IMR-90 (cell line): Measurements from ENCODE around the gene ADPRM. TPM values are rescaled to one million over a fixed set of nuclear protein-coding genes. Genes with fewer than 3 reads are reported as not detected.

Experiments
- ATAC-seq: fragments of 200-7000 bp; cut with Tn5 transposase; 2 replicates; pipeline ENCODE4 v1.9.1; 2020; ENCODE audit warnings: low read depth, mild to moderate bottlenecking, moderate library complexity
- BruUV-seq: library from RNA; stranded (reverse); fragments of 400-500 nt; replicated peaks from 2 replicates; lab custom pipeline; 2021; lab: Mats Ljungman, UMichigan
- CTCF ChIA-PET: fragments of 300-600 bp; formaldehyde crosslinking; extraction: SDS; loops from one replicate; lab custom pipeline; 2021; ENCODE audit warnings: antibody characterized with exemption; lab: Yijun Ruan, JAX
- POLR2A ChIA-PET: fragments of 300-600 bp; sonication (Branson Sonifier 250); formaldehyde crosslinking; loops from one replicate; lab custom pipeline; 2022; ENCODE audit warnings: antibody characterized with exemption; ENCODE audit not compliant: unreplicated experiment; lab: Charles Lee
- DNase-seq: peaks from one replicate; pipeline ENCODE4 v3.0.0; 2013
- H2AFZ ChIP-seq: replicated peaks from 2 replicates; pipeline ENCODE3; 2013; ENCODE audit warnings: low read length, mild to moderate bottlenecking; ENCODE audit not compliant: poor library complexity
- H2AK5ac ChIP-seq: 2 replicates; pipeline ENCODE4 v1.6.1; 2013; ENCODE audit warnings: low read depth, low read length, inconsistent platforms
- H2AK9ac ChIP-seq: replicated peaks from 2 replicates; pipeline ENCODE3; 2013; ENCODE audit warnings: mild to moderate bottlenecking, low read depth, low read length, moderate library complexity; ENCODE audit not compliant: poor library complexity
- H2BK120ac ChIP-seq: 2 replicates; pipeline ENCODE4 v1.6.1; 2013; ENCODE audit warnings: low read depth, low read length, inconsistent platforms
- H2BK15ac ChIP-seq: 3 replicates; pipeline ENCODE4 v1.6.1; 2013; ENCODE audit warnings: low read depth, low read length, inconsistent platforms
- H2BK20ac ChIP-seq: 2 replicates; pipeline ENCODE4 v1.6.1; 2013; ENCODE audit warnings: low read depth, mild to moderate bottlenecking, inconsistent platforms, low read length, moderate library complexity
- H2BK5ac ChIP-seq: 2 replicates; pipeline ENCODE4 v1.6.1; 2013; ENCODE audit warnings: mild to moderate bottlenecking, low read depth, low read length, inconsistent platforms; ENCODE audit not compliant: poor library complexity, severe bottlenecking
- H3K14ac ChIP-seq: replicated peaks from 2 replicates; pipeline ENCODE4 v1.6.1; 2013; ENCODE audit warnings: low read depth, low read length, inconsistent platforms
- H3K18ac ChIP-seq: 2 replicates; pipeline ENCODE4 v1.6.1; 2013; ENCODE audit warnings: low read depth, low read length, control low read depth
- H3K23ac ChIP-seq: 2 replicates; pipeline ENCODE4 v1.6.1; 2013; ENCODE audit warnings: low read depth, low read length, inconsistent platforms
- H3K27ac ChIP-seq: 2 replicates; pipeline ENCODE4 v1.5.1; 2013; ENCODE audit warnings: mild to moderate bottlenecking, control low read depth, low read length; ENCODE audit not compliant: insufficient read depth
- H3K27me3 ChIP-seq: 2 replicates; pipeline ENCODE4 v1.6.1; 2013; ENCODE audit warnings: low read length; ENCODE audit not compliant: control insufficient read depth, insufficient read depth
- H3K36me3 ChIP-seq: 2 replicates; pipeline ENCODE4 v1.6.1; 2013; ENCODE audit warnings: low read length, mixed read lengths; ENCODE audit not compliant: control insufficient read depth, insufficient read depth
- H3K4ac ChIP-seq: 2 replicates; pipeline ENCODE4 v1.6.1; 2013; ENCODE audit warnings: low read depth, low read length, inconsistent platforms
- H3K4me1 ChIP-seq: 2 replicates; pipeline ENCODE4 v1.6.1; 2013; ENCODE audit warnings: low read length, mixed read lengths; ENCODE audit not compliant: control insufficient read depth, insufficient read depth
- H3K4me2 ChIP-seq: 2 replicates; pipeline ENCODE4 v1.6.1; 2013; ENCODE audit warnings: low read depth, mild to moderate bottlenecking, control low read depth, low read length, moderate library complexity
- H3K4me3 ChIP-seq: 2 replicates; pipeline ENCODE4 v1.5.1; 2013; ENCODE audit warnings: low read depth, mild to moderate bottlenecking, control low read depth, low read length, moderate library complexity; ENCODE audit not compliant: insufficient read depth
- H3K56ac ChIP-seq: 2 replicates; pipeline ENCODE4 v1.6.1; 2013; ENCODE audit warnings: low read length, inconsistent platforms; ENCODE audit not compliant: insufficient read depth; ENCODE audit errors: extremely low read depth
- H3K79me1 ChIP-seq, 2 experiments: 2 replicates each; pipeline ENCODE4 v1.6.1; 2013; ENCODE audit warnings: low read length in 2 of 2, inconsistent platforms in 1 of 2, low read depth in 1 of 2
- H3K9ac ChIP-seq: 2 replicates; pipeline ENCODE4 v1.6.1; 2013; ENCODE audit warnings: low read depth, low read length, control low read depth
- H3K9me1 ChIP-seq: 2 replicates; pipeline ENCODE4 v1.6.1; 2013; ENCODE audit warnings: low read length, inconsistent platforms; ENCODE audit not compliant: insufficient read depth
- H3K9me3 ChIP-seq: 2 replicates; pipeline ENCODE4 v1.6.1; 2013; ENCODE audit warnings: low read length; ENCODE audit not compliant: control insufficient read depth, insufficient read depth
- H4K20me1 ChIP-seq: 2 replicates; pipeline ENCODE4 v1.6.1; 2013; ENCODE audit warnings: low read length, inconsistent platforms; ENCODE audit not compliant: insufficient read depth
- H4K5ac ChIP-seq: 2 replicates; pipeline ENCODE4 v1.6.1; 2013; ENCODE audit warnings: mild to moderate bottlenecking, low read depth, low read length, control low read depth
- H4K8ac ChIP-seq, 2 experiments: 2 replicates each; pipeline ENCODE4 v1.6.1; 2013; ENCODE audit warnings: low read depth in 2 of 2, low read length in 2 of 2, control low read depth in 1 of 2, inconsistent platforms in 1 of 2
- H4K91ac ChIP-seq: 2 replicates; pipeline ENCODE4 v1.6.1; 2013; ENCODE audit warnings: low read depth, low read length, inconsistent platforms; ENCODE audit not compliant: insufficient read depth
- RAD21 ChIP-seq: IDR thresholded peaks from 2 replicates; pipeline ENCODE4 v1.6.1; 2012; ENCODE audit warnings: low read length, improper control_type of control experiment
- WGBS, 2 experiments: methylation state at CpG; one replicate each; pipeline versions ENCODE4 v1.1.5 to v1.1.7; 2013; ENCODE audit warnings: missing lambda C conversion rate in 2 of 2; ENCODE audit not compliant: insufficient read length in 1 of 2; ENCODE audit errors: extremely low coverage in 2 of 2; 5-methylcytosine and 5-hydroxymethylcytosine counted together
- dilution Hi-C: fragments of 300-500 bp; cut with HindIII; formaldehyde crosslinking; loops from one replicate; pipeline ENCODE4 v1.14.3; 2018; ENCODE audit warnings: low sequenced_read_pairs; ENCODE audit not compliant: unreplicated experiment
- in situ Hi-C: fragments of 300-500 bp; cut with MboI; formaldehyde crosslinking; loops from 3 replicates; pipeline ENCODE4 v1.14.3; 2019; ENCODE audit warnings: low sequenced_read_pairs, inconsistent platforms, mixed read lengths
- intact Hi-C: fragments of 100-400 bp; cut with micrococcal nuclease; formaldehyde crosslinking; loops from 2 replicates; pipeline ENCODE4 v1.10.0; 2022
- polyA plus RNA-seq, 3 experiments: library from polyadenylated mRNA; depleted of rRNA; stranded (reverse); fragments of >200 nt; gene quantifications; 2 replicates each; pipeline ENCODE4 v1.2.3, GENCODE V29; 2012; ENCODE audit warnings: low replicate concordance in 1 of 3
- total RNA-seq: library from RNA; depleted of rRNA; stranded (reverse); fragments of >200 nt; gene quantifications from 2 replicates; pipeline ENCODE4 v1.2.3, GENCODE V29; 2012

ADPRM gene
- total and polyA plus RNA-seq, 2 of the 4 experiments (the other 2 are of a cell fraction), result 7.4 to 12.2 TPM

DNA sequence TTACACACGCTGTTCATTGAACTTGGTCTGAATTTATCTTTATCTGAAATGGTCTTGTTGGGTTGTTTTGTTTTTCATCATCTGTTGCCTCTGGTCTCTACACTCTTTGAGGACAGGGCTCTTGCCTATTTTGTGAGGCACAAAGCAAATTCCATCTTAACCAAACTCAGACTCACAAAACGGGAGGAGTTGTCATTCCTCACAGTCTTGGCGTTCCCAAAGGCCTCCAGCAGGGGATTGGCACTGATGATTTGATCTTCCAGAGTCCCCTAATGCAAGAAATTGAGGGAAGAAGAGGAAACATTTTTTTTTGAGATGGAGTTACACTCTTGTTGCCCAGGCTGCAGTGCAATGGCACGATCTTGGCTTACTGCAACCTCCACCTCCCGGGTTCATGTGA is 49.0 kb upstream of the ADPRM start:
- Histone ChIP-seq H3K27me3 (no peaks in the 10 kb centered on the region), H2AK5ac (no peak overlapping the region), H3K79me1 (no peaks in the 10 kb centered on the region), H2AFZ (no peak overlapping the region), H3K4me3 (no peak overlapping the region), H2BK20ac (no peak overlapping the region), H3K36me3 (no peaks in the 10 kb centered on the region), H3K18ac (no peak overlapping the region), H3K4ac (no peak overlapping the region), H4K8ac (no peak overlapping the region), H3K9me1 (no peaks in the 10 kb centered on the region), H2BK120ac (peak overlapping the region; percentile 15; the same call in 1 of the 2 replicates), H2AK9ac (peak overlapping the region; percentile 55), H3K9ac (no peak overlapping the region), H2BK15ac (no peak overlapping the region), H3K9me3 (no peaks in the 10 kb centered on the region), H4K5ac (no peak overlapping the region), H4K91ac (0 out of 2 replicates have a peak overlapping the region, but pooled peaks have one; percentile 25), H3K4me2 (no peak overlapping the region), H3K4me1 (no peaks in the 10 kb centered on the region; the same call in 1 of the 2 replicates), H3K23ac (no peak overlapping the region), H2BK5ac (no peak overlapping the region), H4K20me1 (no peaks in the 10 kb centered on the region), H3K27ac (no peak overlapping the region), H3K14ac (no peak overlapping the region), H3K56ac (no peak overlapping the region)
- DNase-seq, result no peak
- no peak for TF ChIP-seq RAD21
- ChIA-PET CTCF (no interaction called here), POLR2A (no interaction called here)
- intact Hi-C loops (loop anchor here (5.0 kb wide), 4 partner anchors 34 to 1339 kb away; partner anchors contain the start of genes ADPRM and SCO1), dilution Hi-C loops (no loop called here), in situ Hi-C loops (loop anchor here (5.0 to 10.0 kb wide), 2 partner anchors 86 to 194 kb away; partner anchors contain the start of gene TMEM220)
- ATAC-seq, result no peak
- no TSS peak for BruUV-seq
- WGBS, 2 experiments, result no CpG with 5 or more reads among the region's 5 CpGs
